CD4-positive, alpha-beta T cell treated with Interleukin-12 subunit alpha and Interleukin-12 subunit beta, for 1 hour (primary cell): ENCODE data around the gene ENTREP3.

Experiments used
- DNase-seq: peaks from one replicate; pipeline ENCODE4 v3.0.0-alpha.2; 2020

The ENTREP3 gene

DNA sequence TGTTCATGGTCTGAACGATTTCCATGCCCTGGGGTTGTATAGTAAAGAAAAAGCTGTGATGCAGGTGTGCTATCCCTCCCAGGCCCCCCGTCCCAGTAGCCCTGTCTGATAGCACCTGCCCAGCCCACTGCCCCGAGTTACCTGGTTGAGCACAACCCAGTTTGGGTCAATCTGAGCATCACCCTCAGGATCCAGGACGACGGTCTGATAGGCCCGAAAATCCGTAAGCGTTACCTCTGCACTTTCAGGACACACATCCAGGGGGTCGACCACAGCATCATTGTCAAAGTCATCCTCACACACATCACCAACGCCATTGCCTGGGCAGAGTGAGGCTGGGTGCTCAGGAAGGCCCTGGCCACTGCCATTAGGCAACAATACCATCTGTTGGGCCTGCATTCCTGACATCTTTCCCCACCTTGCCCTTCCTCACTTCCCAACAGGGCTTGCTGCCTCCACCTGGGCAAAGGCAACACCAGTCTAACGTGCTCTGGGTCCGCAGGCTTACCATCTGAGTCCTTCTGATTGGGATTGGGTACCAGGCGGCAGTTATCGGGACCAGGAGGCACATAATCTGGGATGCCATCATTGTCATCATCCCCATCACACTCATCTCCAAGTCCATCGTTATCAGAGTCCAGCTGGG, 57.3 kb downstream of the ENTREP3 start:
- no peak for DNase-seq
